Stimulated activated CD4-positive, alpha-beta T cell treated with anti-CD3 and anti-CD28 coated beads, Interleukin-4, amount 100 ng/mL, for 48 hours (primary cell): Measurements from ENCODE around the gene ROR1.

ENCODE experiments used
- DNase-seq, 2 donors: peaks; one replicate each; pipeline ENCODE4 v3.0.0-alpha.2; 2020; ENCODE audit warnings: low read depth in 2 of 2

Gene ROR1

DNA sequence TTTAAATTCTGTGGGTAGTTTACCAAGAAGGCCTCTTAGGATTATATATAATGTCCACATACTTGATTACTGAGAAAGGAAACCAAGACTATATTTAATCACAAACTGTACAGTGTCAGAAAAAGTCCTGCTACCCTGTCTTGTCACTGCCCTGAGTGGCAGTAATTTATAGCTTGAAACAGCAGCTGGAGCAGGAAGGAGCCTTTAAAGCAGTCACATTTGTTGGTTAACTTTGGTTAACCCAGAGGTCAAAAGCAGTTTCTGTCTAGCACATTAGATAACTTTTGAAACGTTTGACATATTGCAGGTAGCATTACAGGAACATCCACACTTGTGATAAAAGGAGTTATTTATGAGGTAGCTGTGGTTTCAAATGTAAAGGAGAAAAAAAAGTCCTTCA lies 161.7 kb downstream of the ROR1 start:
- no peak for DNase-seq

DNA sequence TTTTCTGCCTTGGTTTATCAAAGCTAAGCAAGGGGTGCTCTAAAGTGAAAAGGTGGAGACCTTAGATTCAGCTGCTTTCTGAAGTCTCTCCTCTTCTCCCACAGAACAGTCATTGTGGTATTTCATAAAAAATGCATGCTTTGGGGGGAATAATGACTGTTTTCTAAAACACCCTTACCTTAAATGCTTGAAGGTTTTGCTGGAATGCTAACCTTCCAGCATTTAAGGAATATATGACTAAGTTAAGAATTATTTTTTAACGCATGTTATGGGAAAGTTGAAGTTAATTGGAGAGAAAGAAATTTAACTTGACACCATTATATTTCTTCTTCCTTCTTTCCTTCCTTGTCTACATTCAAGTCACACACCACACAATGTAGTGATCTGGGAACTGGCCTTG lies 162.5 kb downstream of the ROR1 start:
- no peak for DNase-seq

DNA sequence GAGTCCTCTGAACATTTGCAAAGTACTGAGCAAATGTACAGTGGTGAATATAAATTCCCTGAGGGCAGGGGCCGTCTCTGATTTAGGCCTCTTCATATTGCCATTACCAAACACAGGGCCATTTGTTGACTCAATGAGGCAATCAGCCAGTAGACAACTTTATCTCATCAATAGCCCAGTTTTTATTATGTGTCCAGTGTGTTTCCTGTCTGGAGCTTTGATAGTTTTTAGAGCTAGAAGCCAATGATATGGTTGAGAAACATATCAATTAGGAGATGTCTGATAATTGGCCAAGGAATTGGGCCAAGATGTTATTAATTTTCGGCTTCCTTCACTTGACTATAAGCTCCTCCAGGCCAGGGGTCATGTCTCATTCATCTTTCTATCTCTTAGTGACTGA lies 163.0 kb downstream of the ROR1 start:
- DNase-seq = no peak

DNA sequence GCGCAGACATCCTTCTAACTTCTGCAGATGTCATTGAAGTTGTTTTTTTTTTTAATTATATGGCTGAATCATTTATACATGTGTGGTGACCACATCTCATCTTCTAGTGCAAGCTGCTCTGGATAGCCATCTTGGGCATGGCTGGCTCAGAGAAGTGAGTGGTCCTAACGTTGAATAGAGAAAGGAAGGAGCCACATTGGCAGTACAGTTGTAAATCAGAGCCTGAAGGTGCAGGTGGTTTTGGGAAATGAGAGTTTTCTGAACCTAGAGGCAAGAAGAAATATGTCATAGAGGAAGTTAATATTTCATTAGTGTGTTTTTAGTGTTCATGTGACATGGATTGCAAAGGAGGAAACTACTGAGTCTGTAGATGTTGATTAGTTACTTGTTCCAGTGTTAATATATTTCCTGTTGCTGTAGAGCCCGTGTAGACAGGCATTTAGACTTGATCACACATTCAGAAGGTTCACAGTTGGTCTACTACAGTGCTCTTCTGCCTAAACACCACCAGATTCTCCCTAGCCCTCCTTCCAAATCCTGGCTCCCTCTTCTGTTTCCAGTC lies 163.7 kb downstream of the ROR1 start:
- no peak for DNase-seq

DNA sequence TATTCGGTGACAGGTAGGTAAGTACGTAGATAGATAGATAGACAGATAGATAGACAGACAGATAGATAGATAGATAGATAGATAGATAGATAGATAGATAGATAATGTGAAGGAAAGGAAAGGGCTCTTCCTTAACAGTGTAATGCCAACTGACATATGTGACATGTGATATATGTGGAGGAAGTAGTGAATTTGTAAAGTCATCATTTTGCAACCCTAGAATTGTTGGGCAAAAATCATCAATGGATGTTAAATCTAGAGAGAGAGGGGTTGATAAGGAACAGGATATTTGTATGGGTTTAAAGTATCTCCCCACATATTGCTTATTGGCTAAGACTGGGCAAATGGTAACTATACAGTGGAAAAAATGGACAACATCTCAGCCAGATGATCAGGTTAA lies 166.6 kb downstream of the ROR1 start:
- DNase-seq = no peak

DNA sequence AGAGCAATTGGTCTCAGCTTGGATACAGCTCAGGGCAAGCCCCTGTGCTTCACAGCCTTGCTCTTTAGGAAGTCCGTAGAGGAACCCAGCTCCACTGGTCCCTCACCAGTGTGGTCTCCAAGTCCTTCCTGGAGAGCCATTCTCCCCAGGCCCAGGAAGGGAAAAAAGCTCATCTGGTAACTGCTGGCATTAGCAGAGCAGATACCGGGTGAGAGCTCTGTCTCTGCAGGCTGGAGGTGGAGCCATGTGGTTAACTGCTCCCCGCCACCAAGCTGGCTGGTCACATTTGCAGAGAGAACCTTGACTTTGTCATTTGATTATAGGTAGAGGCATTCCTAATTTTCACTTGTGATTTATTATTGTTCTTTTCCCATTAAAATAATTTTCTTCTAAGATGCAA lies 169.6 kb downstream of the ROR1 start:
- DNase-seq = no peak

DNA sequence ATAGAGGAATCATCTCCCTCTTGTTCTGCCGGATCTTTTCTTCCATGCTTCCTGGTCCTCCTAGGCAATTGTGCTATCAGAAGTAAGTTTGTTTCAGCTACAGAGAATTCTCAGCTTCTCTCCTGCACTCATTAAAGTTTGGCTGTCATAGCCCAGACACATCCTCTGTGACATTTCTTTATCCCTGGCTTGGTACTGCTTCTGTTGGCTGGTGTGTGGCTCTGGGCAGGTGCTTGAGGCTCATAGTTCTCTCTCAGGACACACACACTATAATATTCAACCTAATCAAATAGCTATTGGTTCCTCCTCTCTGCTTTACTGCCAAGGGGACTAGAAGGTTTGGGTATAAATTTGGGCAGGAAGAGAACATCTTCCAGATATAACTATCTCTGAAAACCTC lies 172.1 kb downstream of the ROR1 start:
- no peak for DNase-seq

DNA sequence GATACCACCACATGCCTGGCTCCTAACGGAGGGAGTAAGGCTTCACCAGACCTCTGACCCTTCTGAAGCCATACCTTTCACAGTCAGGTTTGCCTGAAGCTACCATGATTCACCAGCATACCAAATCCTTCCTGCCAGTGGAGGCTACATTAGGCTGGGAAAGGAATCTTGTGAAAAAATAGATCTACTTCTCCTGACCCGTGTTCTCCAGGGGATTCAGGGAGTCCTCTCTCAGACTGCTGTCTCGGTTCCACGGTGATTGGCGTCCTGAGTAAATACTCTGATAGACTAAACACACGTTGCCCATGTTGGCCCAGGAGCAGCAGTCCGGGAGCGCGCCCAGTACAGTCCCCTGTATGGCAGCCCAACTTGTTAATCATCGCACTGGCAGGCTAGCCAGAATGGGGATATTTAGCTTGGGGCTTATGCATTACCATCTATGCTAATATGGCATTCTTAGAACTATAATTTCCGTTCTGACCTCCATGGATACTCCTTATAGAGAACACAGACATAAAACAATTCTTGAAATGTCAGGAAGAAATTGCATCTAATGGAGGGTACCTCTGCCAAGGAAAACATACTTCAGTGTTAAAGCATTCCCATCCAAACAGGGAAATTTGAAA lies 173.2 kb downstream of the ROR1 start:
- DNase-seq = no peak

DNA sequence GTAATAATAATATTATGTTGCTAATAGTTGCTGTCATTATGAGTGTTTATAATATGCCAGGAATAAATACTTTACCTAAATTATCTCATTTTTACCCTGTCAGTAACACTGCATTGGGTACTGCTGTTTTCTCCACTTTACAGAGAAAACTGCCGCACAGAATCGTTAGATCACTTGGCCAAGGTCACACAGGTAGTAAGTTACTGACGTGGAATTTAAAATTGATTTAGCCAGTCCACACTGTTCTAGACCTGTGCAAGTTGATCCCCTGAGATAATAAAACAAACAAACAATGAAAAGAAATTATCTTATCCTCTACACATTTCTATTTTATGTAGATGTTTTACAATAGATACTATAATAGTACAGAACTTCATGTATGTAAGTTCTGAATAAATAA lies 174.1 kb downstream of the ROR1 start:
- no peak for DNase-seq

DNA sequence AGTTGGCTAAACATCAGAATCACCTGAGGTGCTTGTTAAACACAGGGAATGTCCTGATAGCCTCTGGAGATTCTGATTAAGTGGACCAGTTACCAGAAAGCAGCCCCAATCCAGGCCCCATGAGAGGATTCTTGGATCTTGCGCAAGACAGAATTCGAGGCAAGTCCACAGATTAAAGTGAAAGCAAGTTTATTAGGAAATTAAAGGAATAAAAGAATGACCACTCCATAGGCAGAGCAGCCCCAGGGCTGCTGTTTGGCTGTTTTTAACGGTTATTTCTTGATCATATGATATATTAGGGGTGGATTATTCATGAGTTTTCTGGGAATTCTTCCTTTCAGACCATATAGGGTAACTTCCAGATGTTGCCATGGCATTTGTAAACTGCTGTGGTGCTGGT lies 176.2 kb downstream of the ROR1 start:
- no peak for DNase-seq

DNA sequence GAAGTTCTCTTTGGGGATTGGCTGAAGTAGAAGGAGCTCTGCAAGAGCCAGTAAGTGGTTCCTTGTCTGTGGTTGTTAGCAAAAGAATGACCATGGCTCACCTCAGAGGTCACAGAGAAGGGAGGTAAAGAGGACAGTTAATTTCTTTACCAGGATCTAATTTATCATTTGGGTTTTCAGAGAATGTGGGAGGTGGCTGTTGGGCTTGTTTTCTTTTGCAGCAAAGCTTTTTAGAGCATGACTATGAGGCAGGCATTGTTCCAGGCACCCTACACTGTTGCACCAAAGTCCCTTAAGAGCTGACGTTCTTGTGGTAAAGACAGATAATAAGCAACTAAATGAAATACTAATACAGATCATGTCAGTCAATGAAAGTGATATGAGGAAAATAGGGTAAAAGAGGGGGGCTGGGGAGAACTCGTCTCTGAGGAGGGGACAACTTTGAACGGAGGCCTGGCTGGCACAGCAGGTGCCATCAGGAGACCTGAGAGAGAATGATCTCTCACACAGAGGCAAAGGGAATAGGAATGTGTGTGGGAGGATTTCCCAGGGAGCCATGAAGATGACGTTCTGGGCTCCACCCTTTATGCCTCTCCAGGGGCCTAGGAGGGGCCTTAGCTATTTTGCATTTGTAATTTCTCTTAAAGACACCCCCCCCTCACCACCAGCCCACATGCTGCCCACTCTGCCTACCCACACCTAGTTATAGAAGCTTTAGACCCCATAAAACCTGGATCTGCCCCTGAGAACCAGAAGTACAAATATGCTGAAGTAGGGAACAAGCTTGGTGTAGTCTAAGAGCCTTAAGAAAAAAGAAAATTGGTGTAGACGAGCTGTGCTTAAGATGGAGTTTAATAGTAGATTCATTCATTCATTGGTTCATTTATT lies 177.5 kb downstream of the ROR1 start:
- DNase-seq = no peak

DNA sequence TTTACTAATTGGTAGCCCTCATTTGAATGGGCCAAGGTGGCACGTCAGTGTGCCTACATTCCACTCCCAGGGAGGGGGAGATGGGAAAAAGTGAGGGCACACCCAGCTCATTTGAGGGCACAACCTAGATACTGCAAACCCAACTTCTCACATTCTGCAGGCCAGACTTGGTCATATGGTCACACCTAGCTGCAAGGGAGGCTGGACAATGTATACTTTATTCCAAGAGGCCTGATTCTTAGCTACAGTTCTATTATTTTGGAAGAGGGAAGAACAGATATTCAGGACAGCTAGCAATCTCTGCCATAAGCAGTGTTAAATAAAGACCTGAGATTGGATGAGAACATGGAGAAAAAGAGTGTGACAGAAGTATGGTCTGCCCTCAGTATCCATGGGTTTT lies 180.4 kb downstream of the ROR1 start:
- DNase-seq = no peak

DNA sequence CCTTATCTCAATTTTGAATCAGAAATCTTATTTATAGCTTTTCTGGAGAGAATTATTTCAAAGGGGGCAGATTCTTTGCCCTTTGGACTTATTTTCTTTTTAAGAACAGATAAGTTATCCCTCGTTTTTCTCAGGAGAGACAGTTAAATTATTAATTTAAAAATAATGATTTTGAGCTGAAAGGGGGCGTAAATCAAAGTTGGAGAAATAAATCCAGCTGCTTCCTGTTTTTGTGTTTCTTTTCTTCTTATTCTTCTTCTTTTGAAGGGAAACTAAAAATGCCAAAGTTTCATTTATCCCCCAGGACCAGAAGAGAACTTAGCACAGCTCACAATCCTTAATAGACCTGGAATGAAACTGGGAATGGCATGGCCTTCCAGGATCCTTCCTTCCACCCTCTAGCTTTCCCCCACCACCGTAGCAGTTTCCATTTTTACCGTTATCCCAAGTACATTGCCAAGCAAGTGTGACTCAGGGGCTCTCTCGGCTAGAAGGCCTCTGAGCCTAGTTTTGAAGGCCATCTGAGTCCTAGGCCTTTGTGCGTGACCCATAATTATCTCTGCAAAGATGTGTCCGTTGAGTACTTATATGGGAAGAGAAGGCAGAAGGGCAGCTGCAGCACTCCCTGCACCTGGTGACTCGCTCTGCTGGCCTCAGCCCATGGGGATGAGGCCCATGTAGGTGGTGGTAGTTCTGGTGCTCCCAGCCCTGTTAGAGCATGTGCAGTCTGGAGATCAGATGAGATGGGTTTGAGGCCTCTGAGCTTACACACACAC lies 181.7 kb downstream of the ROR1 start:
- DNase-seq = no peak

DNA sequence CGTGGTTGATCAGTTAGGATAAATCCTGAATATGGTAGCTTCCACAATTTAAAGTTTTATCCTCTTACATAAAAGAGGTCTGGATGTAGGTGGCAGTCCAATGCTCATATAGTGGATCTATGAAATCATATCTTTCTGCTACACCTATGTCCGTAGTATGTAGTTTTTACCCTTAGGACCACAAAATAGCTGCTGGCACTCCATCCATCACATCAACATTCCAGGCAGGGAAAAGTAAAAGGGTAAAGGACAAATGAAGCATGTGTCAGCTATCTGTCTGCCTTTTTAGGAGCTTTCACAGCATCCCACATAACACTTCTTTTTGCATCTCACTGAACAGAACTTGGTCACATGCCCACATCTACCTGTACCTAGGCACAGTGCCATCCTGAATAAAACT lies 184.7 kb downstream of the ROR1 start:
- DNase-seq = no peak

DNA sequence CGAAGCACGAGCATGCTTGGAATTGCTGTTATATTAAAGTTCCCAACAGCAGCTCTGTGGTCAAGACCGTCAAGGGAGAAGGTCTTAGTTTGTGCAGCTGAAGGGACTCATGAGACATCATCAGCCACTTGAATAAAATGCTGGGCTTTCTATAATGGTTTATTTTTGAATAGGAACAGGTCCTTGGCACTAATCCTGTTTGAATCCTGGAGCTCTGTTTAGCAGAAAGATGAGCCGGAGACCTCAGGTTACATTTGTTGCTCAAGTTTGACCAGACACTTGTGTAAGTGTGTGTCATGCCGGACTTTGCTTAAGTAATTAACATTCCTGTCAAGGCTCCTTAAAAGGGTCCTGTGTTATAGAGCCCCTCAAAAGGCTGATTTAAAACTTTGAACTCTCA lies 186.5 kb downstream of the ROR1 start:
- no peak for DNase-seq

DNA sequence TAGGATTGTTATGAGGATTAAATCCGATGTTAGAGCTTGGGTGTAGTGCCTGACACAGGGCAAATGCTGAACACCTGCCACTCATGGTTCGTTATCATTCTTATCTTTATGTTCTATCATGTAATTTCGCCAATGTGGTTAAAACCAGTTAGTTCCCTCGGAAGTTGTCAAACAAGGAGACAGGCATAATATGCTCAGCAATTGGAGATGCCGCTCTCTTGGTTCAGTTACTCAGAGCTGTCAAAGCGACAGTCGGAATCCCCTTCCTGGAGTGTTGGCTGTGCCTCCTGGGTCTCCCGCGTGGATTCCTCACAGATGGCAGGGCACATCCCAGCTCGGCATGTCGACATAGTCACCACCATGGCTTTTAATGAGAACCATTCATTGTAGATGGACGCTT lies 192.2 kb downstream of the ROR1 start:
- no peak for DNase-seq

DNA sequence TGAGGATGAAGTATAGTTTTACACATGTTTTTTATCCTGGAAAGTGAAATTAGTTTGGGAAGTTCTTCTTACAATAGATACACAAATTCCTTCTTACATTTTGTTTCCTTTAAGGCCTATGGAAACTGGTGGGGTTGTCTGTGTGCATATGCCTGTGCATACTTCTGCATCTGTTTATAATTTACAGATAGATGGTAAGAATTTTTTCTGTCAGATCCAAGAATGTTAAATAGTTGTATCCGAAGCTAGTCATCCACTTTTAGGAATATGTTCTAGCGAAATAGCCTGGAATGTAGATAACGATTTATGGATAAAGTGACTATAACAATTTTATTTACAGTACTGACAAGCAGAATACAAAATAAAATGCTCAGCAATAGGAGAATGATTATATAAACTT lies 194.1 kb downstream of the ROR1 start:
- DNase-seq = no peak

DNA sequence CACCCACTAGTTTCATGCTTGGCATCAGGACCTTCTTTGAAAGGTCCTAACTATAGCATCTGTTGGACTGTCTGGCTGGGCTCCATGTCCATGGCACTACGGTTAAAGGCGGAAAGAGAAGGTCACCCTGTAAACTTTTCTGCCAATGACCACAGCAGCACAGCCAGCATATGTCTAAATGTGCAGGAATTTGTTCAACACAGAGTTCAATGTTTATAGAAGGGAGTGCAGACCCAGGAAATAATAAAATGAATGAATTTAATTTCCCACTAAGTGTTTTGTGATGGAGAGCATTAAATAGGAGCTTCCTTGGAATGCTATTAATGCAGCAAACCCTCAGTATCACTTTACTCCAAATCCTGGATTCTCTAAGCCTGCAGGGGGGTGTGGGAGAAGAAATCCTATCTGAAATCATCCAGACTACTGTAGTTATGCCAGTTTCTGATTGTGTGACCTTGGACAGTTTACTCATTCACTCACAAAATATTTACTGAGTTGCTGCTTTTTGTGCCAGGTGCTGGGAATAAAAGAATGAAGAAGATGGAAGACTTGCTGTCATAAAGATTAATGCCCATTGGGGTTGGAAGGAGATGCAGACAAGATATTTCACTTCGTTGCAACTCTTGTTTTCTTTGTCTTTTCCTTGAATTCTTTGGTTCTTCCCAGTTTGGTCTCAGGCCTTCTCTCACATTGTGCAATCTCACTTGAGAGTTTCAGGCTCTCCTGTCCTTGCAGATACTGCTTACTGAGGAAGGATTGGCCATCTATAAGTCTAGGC lies 195.0 kb downstream of the ROR1 start:
- DNase-seq = no peak

DNA sequence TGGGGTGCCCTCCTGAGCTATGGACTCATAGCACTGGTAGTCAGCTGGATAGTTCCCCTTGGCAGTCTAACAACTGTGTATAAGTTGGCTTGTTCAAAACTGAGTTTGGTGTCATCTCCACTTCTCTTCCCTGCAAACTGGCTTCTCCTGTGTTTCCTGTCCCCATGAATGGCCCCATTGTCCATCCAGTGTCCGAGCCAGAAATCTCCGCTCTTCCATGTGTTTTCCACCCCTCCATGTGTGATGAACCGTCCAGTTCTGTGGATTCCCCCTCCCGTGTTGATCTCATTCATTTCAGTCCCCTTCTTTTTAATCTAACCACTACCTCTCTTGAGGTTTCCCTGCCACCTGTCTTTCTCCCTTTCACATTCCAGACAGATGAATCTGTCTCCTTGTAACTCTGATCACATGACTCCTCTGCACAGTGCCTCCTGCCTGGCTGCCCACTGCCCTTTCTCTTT lies 195.7 kb downstream of the ROR1 start:
- no peak for DNase-seq

DNA sequence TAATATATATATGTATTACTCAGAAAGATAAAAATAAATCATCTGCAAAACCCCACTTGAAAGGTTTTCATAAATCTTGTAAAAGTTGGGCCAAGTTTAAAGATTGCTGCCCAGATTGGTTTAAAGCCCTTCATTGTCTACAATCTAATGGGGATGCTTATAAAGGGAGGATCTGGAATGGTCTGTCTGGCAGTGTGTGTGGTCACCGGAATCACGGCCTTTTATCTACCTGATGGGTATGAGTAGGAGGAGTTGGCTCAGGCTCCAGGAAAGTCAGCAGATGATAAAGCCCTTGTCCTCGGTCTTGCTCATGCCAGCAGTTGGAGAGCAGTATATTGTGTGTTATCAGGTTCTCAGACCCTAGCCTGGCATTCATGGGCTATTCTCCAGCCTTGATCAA lies 197.7 kb downstream of the ROR1 start:
- no peak for DNase-seq

DNA sequence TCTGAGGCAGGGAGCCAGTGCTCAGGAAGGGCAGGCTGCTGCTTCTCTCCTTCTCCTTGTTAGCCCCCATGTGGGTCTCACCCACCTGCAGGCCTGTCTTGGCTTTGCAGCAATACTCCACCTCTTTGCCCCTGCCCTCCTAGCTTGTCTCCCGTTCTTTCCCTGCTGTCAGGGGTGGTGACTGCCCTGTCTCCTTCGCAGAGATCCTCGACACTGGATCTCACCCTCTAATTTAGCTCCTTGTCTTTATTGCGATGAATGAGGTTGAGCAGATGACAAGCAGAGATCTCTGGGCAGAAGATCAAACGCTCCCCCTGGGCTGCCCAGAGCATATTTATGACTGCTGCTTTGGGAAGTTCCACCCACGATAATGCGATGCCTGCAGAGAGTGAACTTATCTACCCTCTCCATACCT lies 199.2 kb downstream of the ROR1 start:
- DNase-seq = no peak

DNA sequence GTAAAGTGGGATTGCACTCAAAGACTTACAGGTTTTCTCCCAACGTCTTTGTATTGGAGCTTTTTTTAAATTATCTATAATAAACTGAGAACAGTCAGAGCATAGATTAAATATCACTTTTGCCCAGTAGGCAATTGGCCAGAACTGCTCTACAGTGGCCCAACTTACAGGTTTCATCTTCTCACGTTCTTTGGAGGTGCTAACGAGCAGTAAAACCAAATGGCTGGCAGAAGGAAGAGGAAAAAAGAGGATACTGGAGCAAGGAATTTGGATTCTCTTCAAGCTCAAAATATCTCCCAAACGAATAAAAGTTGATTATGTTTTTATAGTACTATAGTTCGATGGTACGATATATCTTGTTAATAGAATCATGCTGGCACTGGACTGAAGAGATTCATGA lies 201.1 kb downstream of the ROR1 start:
- no peak for DNase-seq
